HCT116 (cell line): ENCODE data around the gene ZBTB21.
A peak's percentile ranks its signal among the peaks of the same experiment; 100 is the strongest.

Experiments used
- CEBPB ChIP-seq: IDR thresholded peaks from 2 replicates; pipeline ENCODE4 v1.6.1; 2012; ENCODE audit warnings: low read depth
- ELF1 ChIP-seq: IDR thresholded peaks from 2 replicates; pipeline ENCODE4 v1.6.1; 2012; ENCODE audit warnings: low read depth, borderline replicate concordance
- EZH2phosphoT487 ChIP-seq: fragments of 200-600 bp; IDR thresholded peaks from 2 replicates; pipeline ENCODE4 v1.6.1; 2018; ENCODE audit warnings: antibody characterized with exemption, borderline replicate concordance
- FOSL1 ChIP-seq: IDR thresholded peaks from 2 replicates; pipeline ENCODE4 v1.6.1; 2012; ENCODE audit warnings: low read depth
- POLR2A ChIP-seq: IDR thresholded peaks from 2 replicates; pipeline ENCODE4 v1.7.0; 2011; ENCODE audit warnings: borderline replicate concordance; ENCODE audit not compliant: insufficient read depth, insufficient read length; ENCODE audit errors: extremely low read depth
- POLR2AphosphoS5 ChIP-seq: IDR thresholded peaks from 2 replicates; pipeline ENCODE4 v1.6.1; 2011; ENCODE audit warnings: mild to moderate bottlenecking, low read depth, low read length, moderate library complexity
- REST ChIP-seq: IDR thresholded peaks from 2 replicates; pipeline ENCODE4 v1.6.1; 2012; ENCODE audit warnings: low read depth
- SRF ChIP-seq: IDR thresholded peaks from 2 replicates; pipeline ENCODE4 v1.6.1; 2012; ENCODE audit warnings: low read depth
- TCF7L2 ChIP-seq: IDR thresholded peaks from 2 replicates; pipeline ENCODE4 v1.7.0; 2011; ENCODE audit warnings: borderline replicate concordance, inconsistent platforms; ENCODE audit not compliant: insufficient read depth, insufficient read length; ENCODE audit errors: extremely low read depth
- YY1 ChIP-seq: IDR thresholded peaks from 2 replicates; pipeline ENCODE4 v1.6.1; 2011; ENCODE audit warnings: low read length, low read depth, moderate library complexity, mild to moderate bottlenecking; ENCODE audit not compliant: insufficient replicate concordance; ENCODE audit errors: extremely low read depth
- ZNF274 ChIP-seq: fragments of 200-500 bp; sonication (Bioruptor generic); IDR thresholded peaks from 2 replicates; pipeline ENCODE4 v1.6.1; 2014; ENCODE audit warnings: mild to moderate bottlenecking, low read depth, low read length, inconsistent platforms
- TF ChIP-seq, protein P1 (sequence below), 3 experiments: fragments of 200-600 bp in 1 of 3; sonication (generic) in 1 of 3; IDR thresholded peaks in 2 of 3; conservative IDR thresholded peaks in 1 of 3; 2 replicates each; pipeline ENCODE4 v1.5.1; 2012 to 2017; ENCODE audit warnings: low read depth in 2 of 3, low read length in 2 of 3, antibody characterized with exemption in 1 of 3, borderline replicate concordance in 1 of 3, control low read depth in 1 of 3, mild to moderate bottlenecking in 1 of 3, mixed read lengths in 1 of 3, mixed run types in 1 of 3, moderate library complexity in 1 of 3; ENCODE audit not compliant: insufficient read depth in 1 of 3

DNA sequence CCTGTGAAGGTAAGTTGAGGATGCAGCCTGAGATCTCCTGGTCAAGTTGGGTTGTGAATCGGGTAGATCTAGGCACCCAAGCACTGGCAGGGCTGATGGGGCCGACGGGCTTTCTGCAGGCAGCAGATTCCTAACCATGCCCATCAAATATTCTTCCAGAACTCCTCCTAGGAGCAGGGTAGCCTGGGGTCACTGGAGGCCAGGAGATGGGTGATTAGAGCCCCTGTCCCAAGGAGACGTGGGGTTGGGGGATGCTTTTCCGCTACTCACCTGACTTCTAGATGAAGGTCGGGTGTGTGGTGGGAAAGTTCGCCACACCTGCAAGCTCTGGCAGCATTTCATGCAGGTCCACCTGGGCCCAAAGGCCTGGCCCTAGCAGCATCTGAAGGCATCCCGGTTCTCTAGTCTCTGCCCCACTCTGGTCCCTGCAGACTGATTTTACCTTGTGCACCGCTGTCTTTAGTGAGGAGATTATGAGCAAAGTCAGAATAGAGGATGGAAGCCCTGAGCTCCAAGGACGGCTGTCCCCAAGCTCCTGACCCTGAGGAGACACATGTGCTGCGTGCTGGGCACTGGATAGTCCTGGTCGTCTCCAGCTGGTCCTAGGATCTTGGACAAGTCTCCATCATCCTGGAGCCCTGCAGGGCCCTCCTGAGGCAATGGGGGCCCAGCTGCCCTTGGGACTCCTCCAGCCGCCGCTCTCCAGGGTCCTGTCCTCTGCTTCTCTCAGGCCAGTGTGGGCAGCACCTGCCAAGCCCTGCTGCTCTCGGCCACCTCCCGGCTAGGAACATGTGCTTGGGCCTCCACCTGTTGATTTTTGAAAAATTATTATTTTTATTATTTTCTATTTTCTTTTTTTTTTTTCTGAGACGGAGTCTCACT, 34.5 kb downstream of the ZBTB21 start:
- TF ChIP-seq, protein P1, sequence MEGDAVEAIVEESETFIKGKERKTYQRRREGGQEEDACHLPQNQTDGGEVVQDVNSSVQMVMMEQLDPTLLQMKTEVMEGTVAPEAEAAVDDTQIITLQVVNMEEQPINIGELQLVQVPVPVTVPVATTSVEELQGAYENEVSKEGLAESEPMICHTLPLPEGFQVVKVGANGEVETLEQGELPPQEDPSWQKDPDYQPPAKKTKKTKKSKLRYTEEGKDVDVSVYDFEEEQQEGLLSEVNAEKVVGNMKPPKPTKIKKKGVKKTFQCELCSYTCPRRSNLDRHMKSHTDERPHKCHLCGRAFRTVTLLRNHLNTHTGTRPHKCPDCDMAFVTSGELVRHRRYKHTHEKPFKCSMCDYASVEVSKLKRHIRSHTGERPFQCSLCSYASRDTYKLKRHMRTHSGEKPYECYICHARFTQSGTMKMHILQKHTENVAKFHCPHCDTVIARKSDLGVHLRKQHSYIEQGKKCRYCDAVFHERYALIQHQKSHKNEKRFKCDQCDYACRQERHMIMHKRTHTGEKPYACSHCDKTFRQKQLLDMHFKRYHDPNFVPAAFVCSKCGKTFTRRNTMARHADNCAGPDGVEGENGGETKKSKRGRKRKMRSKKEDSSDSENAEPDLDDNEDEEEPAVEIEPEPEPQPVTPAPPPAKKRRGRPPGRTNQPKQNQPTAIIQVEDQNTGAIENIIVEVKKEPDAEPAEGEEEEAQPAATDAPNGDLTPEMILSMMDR (IDR thresholded peaks at IDR 0.05 in 2 of 3, conservative IDR thresholded peaks at IDR 0.05 in 1 of 3; ENCODE audit: borderline replicate concordance in 1 of 3, insufficient read depth in 1 of 3, low read depth in 2 of 3, low read length in 2 of 3), result no peak
- TF ChIP-seq REST (peak; percentile 40), ZNF274 (no peak), FOSL1 (no peak), CEBPB (no peak), ELF1 (no peak), POLR2A (no peak), SRF (no peak), EZH2phosphoT487 (no peak), TCF7L2 (no peak), YY1 (no peak), POLR2AphosphoS5 (no peak)
